IPS-NIHi11 (cell line): ENCODE data around the gene PML.
A peak's percentile ranks its signal among the peaks of the same experiment; 100 is the strongest.

Experiments
- DNase-seq: peaks from one replicate; pipeline ENCODE4 v3.0.0; 2012; ENCODE audit warnings: mixed read lengths, low spot score

Gene PML, protein sequence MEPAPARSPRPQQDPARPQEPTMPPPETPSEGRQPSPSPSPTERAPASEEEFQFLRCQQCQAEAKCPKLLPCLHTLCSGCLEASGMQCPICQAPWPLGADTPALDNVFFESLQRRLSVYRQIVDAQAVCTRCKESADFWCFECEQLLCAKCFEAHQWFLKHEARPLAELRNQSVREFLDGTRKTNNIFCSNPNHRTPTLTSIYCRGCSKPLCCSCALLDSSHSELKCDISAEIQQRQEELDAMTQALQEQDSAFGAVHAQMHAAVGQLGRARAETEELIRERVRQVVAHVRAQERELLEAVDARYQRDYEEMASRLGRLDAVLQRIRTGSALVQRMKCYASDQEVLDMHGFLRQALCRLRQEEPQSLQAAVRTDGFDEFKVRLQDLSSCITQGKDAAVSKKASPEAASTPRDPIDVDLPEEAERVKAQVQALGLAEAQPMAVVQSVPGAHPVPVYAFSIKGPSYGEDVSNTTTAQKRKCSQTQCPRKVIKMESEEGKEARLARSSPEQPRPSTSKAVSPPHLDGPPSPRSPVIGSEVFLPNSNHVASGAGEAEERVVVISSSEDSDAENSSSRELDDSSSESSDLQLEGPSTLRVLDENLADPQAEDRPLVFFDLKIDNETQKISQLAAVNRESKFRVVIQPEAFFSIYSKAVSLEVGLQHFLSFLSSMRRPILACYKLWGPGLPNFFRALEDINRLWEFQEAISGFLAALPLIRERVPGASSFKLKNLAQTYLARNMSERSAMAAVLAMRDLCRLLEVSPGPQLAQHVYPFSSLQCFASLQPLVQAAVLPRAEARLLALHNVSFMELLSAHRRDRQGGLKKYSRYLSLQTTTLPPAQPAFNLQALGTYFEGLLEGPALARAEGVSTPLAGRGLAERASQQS

DNA sequence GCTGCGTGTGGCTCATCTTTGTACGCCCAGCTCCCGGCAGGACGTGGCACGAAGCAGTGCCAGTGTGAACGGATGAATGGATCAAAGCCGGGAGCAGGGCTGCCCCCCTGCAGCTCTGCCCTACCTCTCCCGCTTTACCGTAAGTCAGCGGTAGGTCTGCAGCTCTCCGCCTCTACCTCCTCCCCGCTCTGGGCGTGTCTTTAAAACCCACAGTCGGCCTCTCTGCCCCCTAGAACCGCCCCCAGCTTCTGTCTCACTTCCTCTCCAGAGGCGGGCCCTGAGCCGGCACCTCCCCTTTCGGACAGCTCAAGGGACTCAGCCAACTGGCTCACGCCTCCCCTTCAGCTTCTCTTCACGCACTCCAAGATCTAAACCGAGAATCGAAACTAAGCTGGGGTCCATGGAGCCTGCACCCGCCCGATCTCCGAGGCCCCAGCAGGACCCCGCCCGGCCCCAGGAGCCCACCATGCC, at the start of gene PML:
TSS of gene PML (plus strand) at position 304 of the 471 bp plus-strand sequence. CDS start at position 401, 97 bp downstream.
- peak; percentile 96 for DNase-seq

GRCh38 chr15:73945130-73945508, 49.4 kb upstream of the PML start:
- no peak for DNase-seq

GRCh38 chr15:73946046-73946721, 48.3 kb upstream of the PML start:
- DNase-seq, result no peak

GRCh38 chr15:73946795-73947370, 47.6 kb upstream of the PML start:
- DNase-seq, result no peak

- DNase-seq, result no peak
These were observed 46.9 kb upstream of the PML start for GRCh38 chr15:73947651-73948050.

- DNase-seq, result no peak
These were observed 46.1 kb upstream of the PML start for GRCh38 chr15:73948396-73948795.

DNA sequence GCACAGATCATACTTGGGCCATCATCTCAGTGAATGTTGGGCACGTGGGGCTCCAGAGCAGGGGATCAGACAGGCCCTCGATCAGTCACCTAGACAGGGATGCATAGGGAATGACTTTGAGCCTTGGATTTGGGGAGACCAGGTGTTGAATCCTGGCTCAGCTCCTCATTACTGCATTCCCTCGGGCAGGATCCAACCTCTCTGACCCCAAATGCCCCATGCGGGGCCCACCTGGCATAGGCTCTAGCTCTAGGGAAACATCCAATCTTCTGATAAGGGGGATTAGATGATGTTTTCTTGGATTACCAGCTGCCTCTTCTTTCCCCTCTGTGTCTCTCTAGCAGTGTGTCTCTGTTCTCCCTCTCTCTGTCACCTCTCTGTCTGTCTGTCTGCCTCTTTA, 45.5 kb upstream of the PML start:
- DNase-seq, result no peak

GRCh38 chr15:73949496-73949895, 45.0 kb upstream of the PML start:
- DNase-seq, result no peak

- DNase-seq, result no peak
These were observed 44.1 kb upstream of the PML start for GRCh38 chr15:73950479-73950830.

DNA sequence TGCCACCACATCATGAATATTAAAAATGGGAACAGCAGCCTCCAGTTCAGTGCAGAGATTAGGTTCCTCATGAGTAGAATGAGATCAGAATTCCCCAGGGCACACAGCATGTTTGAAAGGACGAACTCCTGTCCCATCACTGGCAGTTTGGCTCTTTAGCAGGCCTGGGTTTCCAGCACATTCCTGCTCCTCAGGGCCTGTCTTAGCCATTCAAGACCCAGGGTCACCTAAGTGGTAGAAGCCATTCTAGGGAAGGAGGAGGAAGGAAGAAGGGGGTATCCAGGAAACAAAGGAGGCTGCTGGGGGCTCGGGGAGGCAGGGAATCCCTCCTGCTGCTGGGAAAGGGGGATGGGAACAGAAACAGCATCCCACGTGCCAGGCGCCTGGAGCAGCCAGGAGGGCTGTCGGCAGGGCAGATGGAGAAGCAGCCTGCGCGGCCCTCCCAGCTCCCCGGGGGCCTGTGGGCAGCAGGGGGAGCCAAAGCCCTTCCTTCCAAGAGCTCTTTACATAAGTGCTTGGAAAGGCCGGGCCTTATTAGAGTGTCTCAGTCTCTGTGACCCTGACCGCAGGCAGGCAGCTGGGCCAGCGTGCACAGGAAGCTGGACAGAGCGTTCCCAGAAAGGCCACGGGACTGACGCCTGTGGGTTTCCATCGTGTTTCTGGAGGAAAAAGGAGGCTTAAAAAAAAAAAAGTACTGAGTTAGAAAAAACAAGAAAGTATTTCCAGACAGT, 43.5 kb upstream of the PML start:
- DNase-seq, result peak; percentile 95

DNA sequence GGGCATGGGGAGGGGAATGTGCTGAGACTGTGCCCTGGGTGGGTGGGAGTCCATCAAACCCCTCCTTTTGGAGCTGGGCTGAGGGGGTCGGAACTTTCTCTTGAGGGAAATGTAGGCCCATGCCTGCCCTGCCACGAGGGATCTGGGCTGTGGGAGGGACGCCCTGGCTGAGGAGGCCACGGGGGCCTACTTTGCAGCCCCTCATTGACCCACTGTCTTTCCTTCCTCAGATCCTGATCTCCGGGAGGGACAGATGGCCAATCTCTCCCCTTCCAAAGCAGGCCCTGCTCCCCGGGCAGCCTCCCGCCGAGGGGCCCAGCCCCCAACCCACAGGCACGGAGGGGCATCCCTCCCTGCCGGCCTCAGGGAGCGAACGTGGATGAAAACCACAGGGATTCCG, 42.9 kb upstream of the PML start:
- no peak for DNase-seq

GRCh38 chr15:73952171-73952912, 42.2 kb upstream of the PML start:
- no peak for DNase-seq

DNA sequence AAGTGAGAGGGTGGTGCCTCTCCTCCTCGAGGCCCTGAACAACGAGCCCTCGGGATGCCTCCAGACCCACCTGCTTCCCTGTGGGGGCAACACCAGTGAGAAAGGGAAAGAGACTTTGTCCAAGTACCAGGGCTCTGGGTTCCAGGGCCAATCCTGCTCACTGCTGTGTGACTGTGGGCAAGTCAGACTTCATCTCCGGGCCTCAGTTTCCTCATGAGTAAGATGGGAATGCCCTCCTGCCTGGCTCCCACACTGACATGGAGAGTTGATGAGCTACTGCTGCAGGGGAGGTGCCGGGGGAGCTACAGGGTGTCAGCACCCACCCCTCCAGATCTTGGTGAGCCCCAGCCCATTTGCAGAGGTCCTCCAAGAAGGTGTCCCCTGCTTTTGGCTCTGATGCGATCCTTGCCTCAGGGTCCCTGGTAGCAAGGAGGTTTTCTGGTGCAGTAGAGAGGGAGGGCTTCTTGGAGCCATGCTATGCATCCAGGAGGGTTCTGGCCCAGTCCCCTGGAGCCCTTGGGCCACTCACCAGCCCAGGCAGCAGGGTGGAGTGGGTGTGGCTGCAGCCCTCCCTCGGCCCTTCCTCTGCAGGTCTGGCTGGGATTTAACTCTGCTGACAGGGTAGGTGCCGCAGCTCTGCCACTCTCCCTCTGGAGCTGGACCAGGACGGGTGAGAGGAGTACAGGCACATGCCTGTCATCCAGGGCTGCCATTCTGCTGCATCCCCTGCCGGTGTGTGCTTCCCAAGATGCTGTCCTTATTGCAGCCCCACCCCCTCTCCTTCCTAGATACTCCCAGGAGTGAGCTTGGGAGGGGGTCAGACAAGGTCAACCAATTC, 41.4 kb upstream of the PML start:
- DNase-seq, result no peak

DNA sequence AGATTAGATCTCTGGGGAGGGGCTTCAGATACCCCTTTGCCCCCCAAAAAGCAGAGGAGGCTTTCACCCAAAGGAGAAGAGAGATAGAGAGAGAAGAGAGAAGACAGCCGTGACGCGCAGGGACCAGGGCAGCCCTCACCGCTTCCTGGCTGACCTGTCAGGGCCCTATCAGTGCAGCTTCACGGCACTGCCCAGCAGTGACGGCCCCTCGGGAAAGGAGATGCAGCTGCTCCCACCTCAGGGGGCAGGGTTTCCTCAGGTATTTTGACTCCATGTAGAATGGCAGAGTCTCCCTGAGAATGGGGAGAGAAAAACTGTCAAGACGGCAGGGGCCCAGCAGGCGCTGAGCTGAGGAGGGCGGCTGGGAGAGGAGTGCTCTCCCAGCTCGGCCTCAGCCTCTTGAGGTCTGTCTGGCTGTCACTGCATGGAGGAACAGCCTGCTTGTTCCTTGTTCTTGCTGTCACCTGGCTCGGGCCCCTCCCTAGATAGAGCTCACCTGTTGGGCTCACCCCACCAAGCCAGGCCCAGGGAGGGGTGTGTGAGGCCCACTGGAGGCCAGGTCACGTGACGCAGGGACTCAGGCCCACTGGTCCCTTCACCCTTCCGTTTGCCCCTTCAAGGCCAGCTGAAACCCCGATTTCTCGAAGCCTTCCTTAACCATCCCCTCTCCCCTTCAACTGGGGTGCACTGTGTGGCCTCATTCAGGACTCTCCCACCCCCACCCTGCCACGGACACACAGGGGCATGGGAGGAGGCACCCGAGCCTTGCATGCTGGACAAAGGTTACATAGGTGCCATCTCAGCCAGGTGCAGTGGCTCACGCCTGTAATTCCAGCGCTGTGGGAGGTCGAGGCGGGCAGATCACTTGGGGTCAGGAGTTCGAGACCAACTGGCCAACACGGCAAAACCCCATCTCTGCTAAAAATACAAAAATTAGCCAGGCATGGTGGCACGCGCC, 40.0 kb upstream of the PML start:
- no peak for DNase-seq

DNA sequence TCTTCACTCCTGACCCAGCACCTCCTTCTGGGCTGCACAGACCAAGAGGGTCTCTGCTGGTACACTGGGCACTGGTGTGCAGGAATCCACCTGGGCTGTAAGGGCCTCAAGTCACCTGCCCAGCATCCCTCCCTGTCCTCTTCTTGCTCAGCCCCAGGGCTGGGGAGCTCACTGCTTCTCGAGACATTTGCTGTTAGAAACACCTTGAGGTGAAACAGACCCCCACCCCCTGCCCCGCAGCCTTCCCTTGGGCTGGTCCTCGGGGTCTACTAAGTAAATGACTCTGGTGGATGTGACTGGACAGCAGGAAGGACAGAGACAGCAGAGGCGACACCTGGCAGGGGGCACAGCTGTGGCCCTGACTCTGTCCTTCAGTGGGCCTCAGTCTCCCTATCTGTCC, 39.2 kb upstream of the PML start:
- DNase-seq, result no peak

GRCh38 chr15:73955861-73956742, 38.4 kb upstream of the PML start:
- no peak for DNase-seq

- no peak for DNase-seq
These were observed 37.8 kb upstream of the PML start for GRCh38 chr15:73956743-73957135.

- DNase-seq, result no peak
These were observed 37.2 kb upstream of the PML start for GRCh38 chr15:73957276-73957675.
